ENCODE measurements around the gene SPAG17.

DNA sequence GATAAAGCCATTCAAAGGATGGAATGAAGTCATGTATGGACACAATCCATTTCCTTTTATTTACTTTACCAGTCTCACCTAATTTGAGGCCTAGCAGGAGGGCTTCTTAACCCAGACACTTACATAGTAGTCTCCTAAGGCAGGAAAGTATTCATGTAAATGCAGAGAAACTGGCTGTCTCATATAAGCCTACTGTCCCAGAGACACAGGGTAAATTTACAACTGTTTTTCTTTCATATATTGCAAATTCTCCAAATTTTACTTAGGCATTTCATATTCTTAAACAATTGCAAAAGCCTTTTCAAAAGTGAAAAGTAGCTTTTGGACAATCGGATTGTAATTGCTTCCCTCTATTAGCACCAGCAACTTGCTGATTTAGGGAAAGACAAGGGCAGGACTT, 29.9 kb downstream of the SPAG17 start:
- TF ChIP-seq, protein P1, sequence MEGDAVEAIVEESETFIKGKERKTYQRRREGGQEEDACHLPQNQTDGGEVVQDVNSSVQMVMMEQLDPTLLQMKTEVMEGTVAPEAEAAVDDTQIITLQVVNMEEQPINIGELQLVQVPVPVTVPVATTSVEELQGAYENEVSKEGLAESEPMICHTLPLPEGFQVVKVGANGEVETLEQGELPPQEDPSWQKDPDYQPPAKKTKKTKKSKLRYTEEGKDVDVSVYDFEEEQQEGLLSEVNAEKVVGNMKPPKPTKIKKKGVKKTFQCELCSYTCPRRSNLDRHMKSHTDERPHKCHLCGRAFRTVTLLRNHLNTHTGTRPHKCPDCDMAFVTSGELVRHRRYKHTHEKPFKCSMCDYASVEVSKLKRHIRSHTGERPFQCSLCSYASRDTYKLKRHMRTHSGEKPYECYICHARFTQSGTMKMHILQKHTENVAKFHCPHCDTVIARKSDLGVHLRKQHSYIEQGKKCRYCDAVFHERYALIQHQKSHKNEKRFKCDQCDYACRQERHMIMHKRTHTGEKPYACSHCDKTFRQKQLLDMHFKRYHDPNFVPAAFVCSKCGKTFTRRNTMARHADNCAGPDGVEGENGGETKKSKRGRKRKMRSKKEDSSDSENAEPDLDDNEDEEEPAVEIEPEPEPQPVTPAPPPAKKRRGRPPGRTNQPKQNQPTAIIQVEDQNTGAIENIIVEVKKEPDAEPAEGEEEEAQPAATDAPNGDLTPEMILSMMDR (IDR thresholded peaks at IDR 0.05): no peak
- no peak for TF ChIP-seq EZH2 (IDR thresholded peaks at IDR 0.05)
- TF ChIP-seq EZH2phosphoT487 (IDR thresholded peaks at IDR 0.05): no peak
